Measurements from ENCODE around the gene ST6GAL2.

ST6GAL2 gene

GRCh38 chr2:106864051-106864450 is 21.9 kb downstream of the ST6GAL2 start:
- no peak for DNase-seq (ENCODE audit: low spot score)

- DNase-seq (ENCODE audit: low spot score): no peak
Measured at GRCh38 chr2:106863387-106863786, 22.6 kb downstream of the ST6GAL2 start.

GRCh38 chr2:106859498-106859897 is 26.5 kb downstream of the ST6GAL2 start:
- DNase-seq (ENCODE audit: low spot score): no peak

- no peak for DNase-seq (ENCODE audit: low spot score)
Measured at GRCh38 chr2:106858810-106859209, 27.2 kb downstream of the ST6GAL2 start.

- no peak for DNase-seq (ENCODE audit: low spot score)
Measured at GRCh38 chr2:106857882-106858478, 28.0 kb downstream of the ST6GAL2 start.

- no peak for DNase-seq (ENCODE audit: low spot score)
Measured at GRCh38 chr2:106853631-106854030, 32.3 kb downstream of the ST6GAL2 start.

GRCh38 chr2:106851881-106852501 is 34.0 kb downstream of the ST6GAL2 start:
- DNase-seq (ENCODE audit: low spot score): no peak

GRCh38 chr2:106851087-106851874 is 34.7 kb downstream of the ST6GAL2 start:
- DNase-seq (ENCODE audit: low spot score): no peak

GRCh38 chr2:106849253-106849652 is 36.7 kb downstream of the ST6GAL2 start:
- DNase-seq (ENCODE audit: low spot score): no peak

GRCh38 chr2:106847366-106847765 is 38.6 kb downstream of the ST6GAL2 start:
- no peak for DNase-seq (ENCODE audit: low spot score)

GRCh38 chr2:106845716-106846115 is 40.3 kb downstream of the ST6GAL2 start:
- DNase-seq (ENCODE audit: low spot score): no peak

GRCh38 chr2:106843910-106844250 is 42.1 kb downstream of the ST6GAL2 start:
- DNase-seq (ENCODE audit: low spot score): no peak

- DNase-seq (ENCODE audit: low spot score): no peak
Measured at GRCh38 chr2:106843001-106843909, 42.7 kb downstream of the ST6GAL2 start.

GRCh38 chr2:106841886-106842645 is 43.9 kb downstream of the ST6GAL2 start:
- DNase-seq (ENCODE audit: low spot score): no peak

- no peak for DNase-seq (ENCODE audit: low spot score)
Measured at GRCh38 chr2:106840818-106841217, 45.1 kb downstream of the ST6GAL2 start.

GRCh38 chr2:106839849-106840595 is 45.9 kb downstream of the ST6GAL2 start:
- no peak for DNase-seq (ENCODE audit: low spot score)

- no peak for DNase-seq (ENCODE audit: low spot score)
Measured at GRCh38 chr2:106833256-106833655, 52.7 kb downstream of the ST6GAL2 start.

- no peak for DNase-seq (ENCODE audit: low spot score)
Measured at GRCh38 chr2:106831816-106832569, 54.0 kb downstream of the ST6GAL2 start.

GRCh38 chr2:106831241-106831640 is 54.7 kb downstream of the ST6GAL2 start:
- DNase-seq (ENCODE audit: low spot score): no peak

- no peak for DNase-seq (ENCODE audit: low spot score)
Measured at GRCh38 chr2:106830191-106830590, 55.8 kb downstream of the ST6GAL2 start.

Data from LoVo (cell line).